Body of pancreas (tissue), 4 donors: Measurements from ENCODE around the gene SYNE1.

Source experiments
- POLR2A ChIP-seq, 3 donors: fragments of 450-650 bp; IDR thresholded peaks; one replicate each; pipeline ENCODE4 v1.6.1; 2016; ENCODE audit warnings: antibody characterized with exemption in 3 of 3, mild to moderate bottlenecking in 2 of 3
- TF ChIP-seq, protein P1 (sequence below), 7 experiments: fragments of 450-650 bp in 4 of 7; fragments of 200-600 bp in 3 of 7; sonication (generic) in 3 of 7; IDR thresholded peaks; one replicate each; pipeline ENCODE4 v1.5.1; 2016 to 2019; ENCODE audit warnings: antibody characterized with exemption in 7 of 7

GRCh38 chr6:152571089-152571488, 66.1 kb downstream of the SYNE1 start:
- TF ChIP-seq, protein P1, sequence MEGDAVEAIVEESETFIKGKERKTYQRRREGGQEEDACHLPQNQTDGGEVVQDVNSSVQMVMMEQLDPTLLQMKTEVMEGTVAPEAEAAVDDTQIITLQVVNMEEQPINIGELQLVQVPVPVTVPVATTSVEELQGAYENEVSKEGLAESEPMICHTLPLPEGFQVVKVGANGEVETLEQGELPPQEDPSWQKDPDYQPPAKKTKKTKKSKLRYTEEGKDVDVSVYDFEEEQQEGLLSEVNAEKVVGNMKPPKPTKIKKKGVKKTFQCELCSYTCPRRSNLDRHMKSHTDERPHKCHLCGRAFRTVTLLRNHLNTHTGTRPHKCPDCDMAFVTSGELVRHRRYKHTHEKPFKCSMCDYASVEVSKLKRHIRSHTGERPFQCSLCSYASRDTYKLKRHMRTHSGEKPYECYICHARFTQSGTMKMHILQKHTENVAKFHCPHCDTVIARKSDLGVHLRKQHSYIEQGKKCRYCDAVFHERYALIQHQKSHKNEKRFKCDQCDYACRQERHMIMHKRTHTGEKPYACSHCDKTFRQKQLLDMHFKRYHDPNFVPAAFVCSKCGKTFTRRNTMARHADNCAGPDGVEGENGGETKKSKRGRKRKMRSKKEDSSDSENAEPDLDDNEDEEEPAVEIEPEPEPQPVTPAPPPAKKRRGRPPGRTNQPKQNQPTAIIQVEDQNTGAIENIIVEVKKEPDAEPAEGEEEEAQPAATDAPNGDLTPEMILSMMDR (IDR thresholded peaks at IDR 0.05), result no peak
- no peak for TF ChIP-seq POLR2A (IDR thresholded peaks at IDR 0.05)
